Sciatic nerve (tissue), 2 donors: Measurements from ENCODE around the gene NME7. TPM values are rescaled to one million over a fixed set of nuclear protein-coding genes. Genes with fewer than 3 reads are reported as not detected.

Experiments
- ATAC-seq: fragments of 200-7000 bp; cut with Tn5 transposase; one replicate; pipeline ENCODE4 v1.9.1; 2020; ENCODE audit warnings: mild to moderate bottlenecking, moderate library complexity
- DNase-seq: peaks from one replicate; pipeline ENCODE4 v3.0.0-alpha.2; 2020; ENCODE audit warnings: low spot score
- intact Hi-C: fragments of 100-400 bp; cut with DNase I; formaldehyde crosslinking; loops from one replicate; pipeline ENCODE4 v1.14.2; 2022
- total RNA-seq: library from RNA; stranded (reverse); fragmentation: NEBNext Ultra II Directional; extraction: Animal tissue kit (Norgen Biotek cat#: 25700); gene quantifications from one replicate; pipeline ENCODE4 v1.2.1, GENCODE V29; 2021
- donor health status: DM: no; HTN: no; CAD: no.
- donor health status: DM: no; HTN: no; CAD: no.

NME7 gene
- total RNA-seq, 1 donor from 2014 or later = 15.9 TPM

DNA sequence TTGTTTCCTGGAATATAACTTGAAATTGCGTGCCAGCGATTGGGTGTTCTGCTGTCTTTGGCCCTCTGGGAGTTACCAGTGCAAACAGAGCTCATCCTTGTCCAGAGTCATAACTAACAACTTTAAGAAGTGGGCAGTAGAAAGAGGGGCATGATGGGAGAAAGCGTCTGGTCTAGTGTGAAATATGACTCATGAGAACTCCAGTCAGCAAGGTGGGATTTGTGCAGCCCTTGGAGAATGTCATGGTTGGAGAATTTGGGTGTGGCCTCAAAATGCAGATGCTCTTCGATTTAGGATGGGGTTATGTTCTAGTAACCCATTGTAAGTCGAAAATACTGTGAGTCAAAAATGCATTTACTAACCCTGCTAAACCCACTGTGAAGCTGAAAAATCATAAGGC lies 248.2 kb downstream of the NME7 start:
- no peak for ATAC-seq
- DNase-seq = no peak
- intact Hi-C loops = no loop called here

- intact Hi-C loops = no loop called here
- ATAC-seq = no peak
These were observed 249.4 kb downstream of the NME7 start for GRCh38 chr1:169118227-169118626.

GRCh38 chr1:169117599-169117998 lies 250.0 kb downstream of the NME7 start:
- ATAC-seq = no peak
- no peak for DNase-seq
- intact Hi-C loops = no loop called here

More at GRCh38 chr1:169118227-169118626, 249.4 kb downstream of the NME7 start:
- DNase-seq = no peak

- ATAC-seq = no peak
- intact Hi-C loops = no loop called here
- DNase-seq = no peak
These were observed 250.6 kb downstream of the NME7 start for GRCh38 chr1:169117014-169117413.

DNA sequence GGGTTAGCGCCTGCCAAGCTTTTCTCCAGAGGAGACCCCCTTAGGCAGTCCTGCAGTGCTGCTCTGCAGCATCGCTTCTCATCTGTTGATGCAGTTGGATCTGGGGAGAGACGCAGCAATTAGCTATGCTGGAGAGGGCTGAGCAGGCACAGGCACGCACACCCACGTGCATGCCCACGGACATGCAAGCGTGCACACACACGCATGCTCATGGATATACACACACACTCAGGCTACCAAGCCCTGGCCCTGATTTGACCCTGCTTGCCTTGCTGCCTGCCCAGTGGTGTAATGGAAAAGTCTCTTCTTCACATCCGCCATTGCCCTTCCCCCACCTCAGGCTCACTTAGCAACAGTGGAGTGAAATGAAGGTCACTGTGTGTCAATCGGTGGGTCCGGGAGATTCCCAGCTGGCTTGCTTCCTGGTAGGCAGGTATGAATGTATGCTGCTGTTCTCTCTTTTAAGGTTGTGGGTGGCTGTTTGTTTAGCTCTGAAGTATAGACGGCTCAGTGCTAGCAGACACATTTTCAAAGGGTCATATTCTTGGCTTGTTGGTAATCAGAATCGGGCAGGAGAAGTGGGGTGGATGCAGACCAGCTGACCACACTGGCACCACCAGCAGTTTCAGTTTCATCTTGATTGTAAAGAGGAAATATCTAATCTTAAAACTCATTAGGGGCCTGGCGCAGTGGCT lies 251.6 kb downstream of the NME7 start:
- intact Hi-C loops = no loop called here
- peak; percentile 66 for ATAC-seq
- DNase-seq = no peak

DNA sequence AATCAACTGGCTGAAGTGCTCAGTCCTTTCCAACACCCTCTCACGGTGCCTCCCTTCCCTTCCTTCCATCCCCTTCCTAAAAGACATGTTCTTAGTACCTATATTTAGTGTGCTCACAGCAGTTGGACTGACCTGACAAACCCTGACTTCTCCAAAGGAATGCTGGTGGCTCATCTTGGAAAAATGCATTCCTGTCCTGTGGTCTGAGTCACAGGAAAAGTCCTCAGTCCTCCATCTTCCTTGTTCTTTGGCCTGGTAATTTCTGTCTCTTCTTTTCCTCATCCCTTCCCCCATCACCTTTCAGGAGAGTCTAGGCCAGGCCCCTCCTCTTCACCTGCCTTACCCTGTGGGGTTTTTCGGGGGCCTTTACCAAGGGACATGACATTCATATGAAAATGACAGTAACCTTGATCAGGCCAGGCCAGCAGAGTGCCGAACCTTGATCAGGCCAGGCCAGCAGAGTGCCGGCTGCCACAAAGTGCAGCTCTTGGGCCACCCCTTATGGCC lies 253.9 kb downstream of the NME7 start:
- intact Hi-C loops = no loop called here
- DNase-seq (no peak), ATAC-seq (no peak)

DNA sequence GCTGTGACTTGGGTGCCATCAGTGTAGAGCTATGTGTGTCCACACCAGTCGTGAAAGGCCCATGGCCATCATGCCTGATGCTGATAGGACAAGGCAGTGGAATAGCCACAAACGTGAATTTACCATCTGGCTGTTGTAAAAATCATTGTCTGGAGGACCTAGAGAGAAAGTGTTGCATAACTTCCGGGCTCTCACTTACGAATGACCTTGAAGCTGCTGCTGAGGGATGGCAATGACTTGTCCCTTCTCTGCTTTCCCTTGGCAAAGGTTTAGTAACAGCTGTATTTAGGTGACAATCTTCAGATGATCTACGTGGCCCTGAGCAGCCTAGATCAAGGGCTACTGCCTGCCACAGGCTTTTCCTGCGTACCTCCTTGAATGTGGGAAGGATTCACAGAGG lies 255.4 kb downstream of the NME7 start:
- intact Hi-C loops = no loop called here
- ATAC-seq = no peak
- DNase-seq = no peak

- no peak for ATAC-seq
- no peak for DNase-seq
- intact Hi-C loops = no loop called here
These were observed 256.1 kb downstream of the NME7 start for GRCh38 chr1:169111472-169111871.

GRCh38 chr1:169110689-169111447 lies 256.7 kb downstream of the NME7 start:
- ATAC-seq (no peak), DNase-seq (no peak)
- intact Hi-C loops = no loop called here

GRCh38 chr1:169110236-169110635 lies 257.4 kb downstream of the NME7 start:
- intact Hi-C loops = no loop called here
- ATAC-seq (no peak), DNase-seq (no peak)

DNA sequence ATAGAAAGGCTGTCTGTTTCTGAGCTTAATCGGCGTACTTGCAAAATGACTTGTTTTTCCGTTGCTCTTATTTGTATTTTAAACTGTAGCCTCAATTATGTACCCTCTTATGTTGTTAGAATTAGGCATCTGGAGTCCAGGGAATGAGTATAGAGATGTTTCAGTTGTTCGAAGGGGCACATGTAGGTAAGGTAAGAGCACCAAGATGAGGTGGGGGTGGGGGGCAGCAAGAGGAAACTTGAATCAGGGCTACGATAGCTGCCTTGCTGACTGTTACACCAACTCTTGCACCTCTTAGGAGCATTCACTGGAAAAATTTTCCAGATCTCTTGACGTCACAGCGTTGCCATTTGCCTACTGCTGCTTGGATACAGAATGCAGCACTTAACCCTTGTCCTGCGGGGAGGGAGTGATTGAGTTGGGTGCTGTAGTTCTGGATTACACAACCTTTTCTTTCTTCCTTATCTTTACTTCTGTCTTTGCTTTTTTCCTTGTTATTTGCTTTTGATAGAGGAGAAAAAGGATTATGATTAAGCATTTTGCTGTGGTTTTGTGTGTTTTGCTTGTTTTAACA lies 257.9 kb downstream of the NME7 start:
- DNase-seq = no peak
- intact Hi-C loops = no loop called here
- ATAC-seq = no peak

GRCh38 chr1:169108863-169109560 lies 258.6 kb downstream of the NME7 start:
- DNase-seq (no peak), ATAC-seq (peak; percentile 38)
- intact Hi-C loops = no loop called here

DNA sequence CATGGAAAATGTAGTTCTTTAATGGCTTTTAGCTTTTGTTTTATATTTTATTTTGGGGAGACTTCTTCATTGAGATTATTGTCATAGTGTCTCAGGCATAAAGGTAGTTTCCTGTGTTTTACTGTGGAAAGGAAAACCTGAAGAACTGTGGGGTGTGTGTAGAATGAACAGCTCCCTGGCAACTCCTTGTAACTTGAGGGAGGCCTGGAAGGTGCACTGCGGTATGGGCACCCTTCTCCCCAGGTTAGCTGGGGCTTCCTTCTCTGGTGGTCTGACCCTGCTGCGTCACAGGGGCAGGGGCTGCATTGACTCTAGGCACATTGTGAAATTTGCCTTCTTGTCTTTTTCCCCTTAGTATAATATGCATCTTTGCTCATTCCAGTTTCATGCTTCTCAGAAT lies 259.4 kb downstream of the NME7 start:
- DNase-seq = no peak
- ATAC-seq = no peak
- intact Hi-C loops = no loop called here

DNA sequence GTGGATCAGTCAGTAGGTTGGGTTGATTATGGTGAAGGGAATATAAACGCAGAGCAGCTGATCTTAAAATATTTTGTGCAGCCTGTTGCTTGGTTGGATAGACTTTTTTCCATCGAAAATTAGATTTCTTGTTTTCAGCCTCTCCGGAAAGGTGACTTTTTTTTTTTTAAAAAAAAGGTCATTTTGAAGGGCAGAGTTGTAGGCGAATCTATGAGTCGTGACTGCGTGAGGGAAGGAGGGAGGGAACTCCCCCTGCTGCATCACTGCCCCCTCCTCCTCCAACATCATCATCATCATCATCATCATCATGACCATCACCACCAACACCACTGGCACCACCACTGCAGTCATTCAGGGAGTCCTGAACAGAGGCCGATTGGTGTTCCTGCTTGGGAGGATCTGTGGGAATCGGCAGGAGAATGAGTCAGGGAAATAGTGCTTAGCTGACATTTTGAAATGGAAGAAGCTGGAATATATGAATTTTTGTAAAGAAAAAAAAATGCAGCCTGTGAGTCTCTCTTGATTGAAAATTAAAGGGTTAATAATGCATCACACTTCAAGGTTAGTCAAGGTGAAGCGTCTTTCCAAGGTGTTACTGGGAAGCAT lies 259.9 kb downstream of the NME7 start:
- intact Hi-C loops = no loop called here
- ATAC-seq = no peak
- DNase-seq = no peak

- ATAC-seq = no peak
- no peak for DNase-seq
- intact Hi-C loops = no loop called here
These were observed 260.5 kb downstream of the NME7 start for GRCh38 chr1:169106921-169107602.

DNA sequence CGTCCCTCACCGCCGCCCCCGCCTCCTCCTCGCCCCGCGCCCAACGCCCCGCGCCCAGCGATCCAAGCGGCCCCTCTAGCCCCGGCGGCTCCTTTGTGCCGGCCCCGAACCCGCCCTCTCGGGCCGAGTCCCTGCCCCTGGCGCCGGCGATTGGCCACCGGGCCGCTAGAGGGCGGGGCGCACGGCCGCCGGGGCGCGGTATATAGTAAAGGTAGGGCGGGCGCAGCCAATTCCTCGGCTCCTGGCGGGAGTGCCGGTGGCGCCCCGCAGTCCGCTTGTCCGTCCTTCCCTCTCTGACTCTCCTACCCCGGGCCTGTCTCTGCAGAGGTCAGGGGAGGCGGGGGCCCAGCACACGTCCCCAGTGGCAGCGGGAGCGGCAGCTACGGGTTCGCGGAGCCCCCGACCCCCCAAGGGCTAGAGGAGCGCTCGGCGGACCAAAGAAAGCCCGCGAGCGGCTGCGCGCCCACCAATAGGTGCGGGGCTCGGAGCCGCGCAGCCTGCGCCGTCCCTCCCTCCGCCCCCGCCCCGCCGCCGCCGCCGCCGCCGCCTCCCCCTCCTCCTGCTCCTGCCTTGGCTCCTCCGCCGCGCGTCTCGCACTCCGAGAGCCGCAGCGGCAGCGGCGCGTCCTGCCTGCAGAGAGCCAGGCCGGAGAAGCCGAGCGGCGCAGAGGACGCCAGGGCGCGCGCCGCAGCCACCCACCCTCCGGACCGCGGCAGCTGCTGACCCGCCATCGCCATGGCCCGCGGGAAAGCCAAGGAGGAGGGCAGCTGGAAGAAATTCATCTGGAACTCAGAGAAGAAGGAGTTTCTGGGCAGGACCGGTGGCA lies 261.3 kb downstream of the NME7 start, which contains the start of gene ATP1B1:
Gene ATP1B1 (plus strand): TSS at position 596 of the 826 bp plus-strand sequence. CDS start 140 bp downstream, at position 736.
- peak; percentile 88 for ATAC-seq
- intact Hi-C loops = no loop called here

DNA sequence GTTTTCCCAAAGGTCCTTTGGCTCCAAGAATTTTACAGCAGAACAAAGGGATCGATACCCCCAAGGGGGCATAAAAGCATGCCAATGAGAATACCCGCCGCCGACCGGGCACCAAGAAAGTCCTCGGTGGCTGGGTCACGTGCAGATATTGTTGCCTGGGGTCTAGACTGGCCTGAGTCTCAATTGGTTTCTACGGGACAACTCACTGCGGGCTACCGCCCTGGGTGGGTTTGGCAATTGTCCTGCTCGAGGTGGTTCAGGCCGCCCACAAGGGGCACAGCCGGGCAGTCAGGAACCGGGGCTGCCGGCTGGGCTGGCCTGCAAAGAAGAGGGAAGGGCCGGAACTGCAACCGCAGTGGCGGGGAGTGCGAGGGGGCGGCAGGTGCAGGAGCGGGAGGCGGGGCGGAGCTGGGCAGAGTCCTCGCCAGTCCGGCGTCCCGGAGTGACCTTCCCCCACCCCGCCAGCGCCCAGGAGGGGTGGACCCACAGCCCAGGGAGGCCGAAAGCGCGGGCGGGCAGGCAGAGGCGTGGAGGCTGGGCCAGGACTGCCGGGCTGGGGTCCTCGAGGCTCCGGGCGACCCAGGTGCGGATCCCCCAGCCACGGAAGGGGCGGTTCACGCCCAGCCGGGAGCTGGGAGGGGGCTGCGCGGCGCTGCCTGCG lies 262.0 kb downstream of the NME7 start:
- DNase-seq = peak; percentile 75
- intact Hi-C loops = no loop called here
- peak; percentile 34 for ATAC-seq

More for the DNA sequence above, 261.3 kb downstream of the NME7 start, which contains the start of gene ATP1B1:
- peak; percentile 88 for DNase-seq
